Panc1 (cell line): ENCODE results near the gene PKM. TPM values are rescaled to one million over a fixed set of nuclear protein-coding genes. Genes with fewer than 3 reads are reported as not detected.

Experiments used
- ATAC-seq: fragments of 200-7000 bp; cut with Tn5 transposase; 2 replicates; pipeline ENCODE4 v1.9.1; 2020; ENCODE audit warnings: mild to moderate bottlenecking, moderate library complexity
- BruUV-seq: library from RNA; stranded (reverse); fragments of 400-500 nt; replicated peaks from 2 replicates; lab custom pipeline; 2021; lab: Mats Ljungman, UMichigan
- CTCF ChIA-PET: fragments of 300-600 bp; sonication (Branson Sonifier 250); formaldehyde crosslinking; loops from one replicate; lab custom pipeline; 2022; ENCODE audit warnings: antibody characterized with exemption; lab: Charles Lee
- POLR2A ChIA-PET: fragments of 300-600 bp; sonication (Branson Sonifier 250); formaldehyde crosslinking; loops from one replicate; lab custom pipeline; 2022; ENCODE audit warnings: antibody characterized with exemption; lab: Charles Lee
- DNase-seq: peaks from one replicate; pipeline ENCODE4 v3.0.0-alpha.2; 2010; ENCODE audit warnings: low read depth, low spot score
- H3K27ac ChIP-seq: 2 replicates; pipeline ENCODE4 v1.5.1; 2011; ENCODE audit warnings: mild to moderate bottlenecking, low read length, inconsistent platforms
- H3K27me3 ChIP-seq: fragments of 200-500 bp; sonication (Bioruptor generic); 2 replicates; pipeline ENCODE4 v1.6.0; 2014; ENCODE audit warnings: low read length, inconsistent platforms; ENCODE audit not compliant: control insufficient read depth, insufficient read depth
- H3K36me3 ChIP-seq: fragments of 200-500 bp; sonication (Bioruptor generic); 2 replicates; pipeline ENCODE4 v1.5.1; 2014; ENCODE audit warnings: inconsistent platforms, mild to moderate bottlenecking, low read length, moderate library complexity; ENCODE audit not compliant: control insufficient read depth, insufficient read depth
- H3K4me1 ChIP-seq: 2 replicates; pipeline ENCODE4 v1.5.1; 2011; ENCODE audit warnings: inconsistent platforms, mild to moderate bottlenecking, low read length, moderate library complexity; ENCODE audit not compliant: control insufficient read depth, insufficient read depth
- H3K4me3 ChIP-seq, 2 experiments: 2 replicates each; pipeline ENCODE4 v1.5.1; 2011 to 2012; ENCODE audit warnings: low read depth in 2 of 2, low read length in 2 of 2, mild to moderate bottlenecking in 2 of 2, inconsistent platforms in 1 of 2, moderate library complexity in 1 of 2
- H3K9me3 ChIP-seq: fragments of 200-500 bp; sonication (Bioruptor generic); 2 replicates; pipeline ENCODE4 v1.5.1; 2014; ENCODE audit warnings: low read depth, mild to moderate bottlenecking, inconsistent platforms, low read length, moderate library complexity; ENCODE audit not compliant: control insufficient read depth, insufficient read depth
- CTCF ChIP-seq: fragments of 450-650 bp; IDR thresholded peaks from 2 replicates; pipeline ENCODE4 v1.5.1; 2017; ENCODE audit warnings: mild to moderate bottlenecking
- POLR2AphosphoS5 ChIP-seq: IDR thresholded peaks from 2 replicates; pipeline ENCODE4 v1.6.1; 2012; ENCODE audit warnings: mild to moderate bottlenecking, low read depth, low read length, moderate library complexity
- REST ChIP-seq, 2 experiments: IDR thresholded peaks; 2 replicates each; pipeline ENCODE4 v1.6.1; 2011 to 2012; ENCODE audit warnings: low read depth in 2 of 2, control low read depth in 1 of 2, low read length in 1 of 2, mild to moderate bottlenecking in 1 of 2, moderate library complexity in 1 of 2; ENCODE audit not compliant: insufficient read depth in 1 of 2
- SIN3A ChIP-seq: IDR thresholded peaks from 2 replicates; pipeline ENCODE4 v1.6.1; 2012; ENCODE audit warnings: low read depth, mild to moderate bottlenecking, low read length, moderate library complexity, borderline replicate concordance; ENCODE audit not compliant: insufficient read depth
- TCF7L2 ChIP-seq: IDR thresholded peaks from 2 replicates; pipeline ENCODE4 v1.6.1; 2011; ENCODE audit warnings: mild to moderate bottlenecking, low read depth, low read length, inconsistent platforms
- in situ Hi-C: cut with HindIII; loops from 2 replicates; pipeline ENCODE4 v1.10.0; 2016; ENCODE audit warnings: low sequenced_read_pairs, low pct_unique_long_range_greater_than_20kb
- intact Hi-C: fragments of 100-400 bp; cut with micrococcal nuclease; formaldehyde crosslinking; loops from one replicate; pipeline ENCODE4 v1.10.0; 2022; ENCODE audit not compliant: unreplicated experiment
- total RNA-seq: library from RNA; stranded (reverse); gene quantifications from one replicate; pipeline ENCODE4 v1.2.1, GENCODE V29; 2021; ENCODE audit not compliant: unreplicated experiment

The PKM gene
- total RNA-seq, 1 experiment from 2014 or later, result 1,590 TPM

- H3K36me3 ChIP-seq, result no peaks in the 10 kb centered on the region
- in situ Hi-C loops, result no loop called here
- H3K9me3 ChIP-seq, result no peaks in the 10 kb centered on the region
- ATAC-seq (peak; percentile 40; the same call in 1 of the 2 replicates), DNase-seq (no peak)
- intact Hi-C loops, result no loop called here
- no peak overlapping the region for H3K4me3 ChIP-seq
- H3K27ac ChIP-seq, result no peak overlapping the region
- POLR2A ChIA-PET, result no interaction called here
- no TSS peak for BruUV-seq
- TF ChIP-seq REST (IDR thresholded peaks at IDR 0.05; ENCODE audit: insufficient read depth in 1 of 2, low read depth in 2 of 2, low read length in 1 of 2), result no peak
- no peak for TF ChIP-seq POLR2AphosphoS5
- no peak for TF ChIP-seq SIN3A
- TF ChIP-seq TCF7L2, result no peak
- TF ChIP-seq CTCF, result no peak
- no peaks in the 10 kb centered on the region for H3K27me3 ChIP-seq
- H3K4me1 ChIP-seq, result no peaks in the 10 kb centered on the region
- CTCF ChIA-PET, result no interaction called here
Observed at GRCh38 chr15:72176159-72176558, 54.8 kb downstream of the PKM start.

- H3K9me3 ChIP-seq, result no peaks in the 10 kb centered on the region
- POLR2A ChIA-PET, result no interaction called here
- no peak overlapping the region for H3K27ac ChIP-seq
- H3K4me3 ChIP-seq, result no peak overlapping the region
- no TSS peak for BruUV-seq
- intact Hi-C loops, result no loop called here
- TF ChIP-seq REST (IDR thresholded peaks at IDR 0.05; ENCODE audit: insufficient read depth in 1 of 2, low read depth in 2 of 2, low read length in 1 of 2) (no peak), CTCF (no peak), SIN3A (no peak)
- DNase-seq (no peak), ATAC-seq (no peak)
- no peaks in the 10 kb centered on the region for H3K27me3 ChIP-seq
- CTCF ChIA-PET, result no interaction called here
- in situ Hi-C loops, result no loop called here
- H3K4me1 ChIP-seq, result no peaks in the 10 kb centered on the region
- H3K36me3 ChIP-seq, result no peaks in the 10 kb centered on the region
Observed at GRCh38 chr15:72175186-72176044, 55.6 kb downstream of the PKM start.
